ENCODE results near the gene CD44.
A peak's percentile ranks its signal among the peaks of the same experiment; 100 is the strongest.

CD44 gene

GRCh38 chr11:35267504-35267903 lies 128.5 kb downstream of the CD44 start:
- no peak for DNase-seq

DNA sequence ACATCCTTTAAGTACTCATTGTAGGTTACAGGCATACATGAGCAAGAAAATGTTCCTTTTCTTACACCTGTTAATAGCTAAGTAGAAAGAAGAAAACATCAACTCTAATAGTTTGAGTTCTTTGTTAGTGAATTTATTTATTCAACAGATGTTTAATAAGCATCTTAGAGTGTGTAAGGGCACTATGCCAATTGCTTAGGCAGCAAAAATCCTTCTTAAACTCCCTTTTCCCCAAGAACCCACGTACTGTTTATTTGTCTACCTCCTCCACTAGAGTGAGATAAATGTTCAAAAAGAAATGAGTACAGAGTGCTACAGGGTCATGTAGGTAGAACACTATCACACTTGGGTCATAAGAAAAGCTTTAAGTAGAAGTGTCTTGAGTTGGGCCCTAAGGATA lies 131.4 kb downstream of the CD44 start:
- DNase-seq = no peak

DNA sequence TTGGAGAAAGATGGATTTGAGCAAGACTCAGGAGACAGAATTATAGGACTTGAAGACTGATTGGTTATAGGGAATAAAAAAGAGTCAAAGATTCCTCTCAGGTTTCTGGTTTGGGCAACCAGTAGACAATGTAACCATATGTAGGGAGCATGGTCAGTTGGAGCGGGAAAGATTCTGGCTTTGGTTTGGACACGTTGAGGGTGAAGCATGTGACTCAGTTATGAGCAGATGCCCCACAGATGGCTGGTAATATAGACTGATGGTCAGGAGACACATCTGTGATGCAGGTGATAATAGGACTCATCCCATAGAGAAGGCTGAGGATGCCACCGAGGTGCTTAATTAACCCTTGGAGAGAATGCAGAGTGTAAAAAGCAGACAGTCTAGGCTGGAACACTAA lies 132.1 kb downstream of the CD44 start:
- DNase-seq = no peak

DNA sequence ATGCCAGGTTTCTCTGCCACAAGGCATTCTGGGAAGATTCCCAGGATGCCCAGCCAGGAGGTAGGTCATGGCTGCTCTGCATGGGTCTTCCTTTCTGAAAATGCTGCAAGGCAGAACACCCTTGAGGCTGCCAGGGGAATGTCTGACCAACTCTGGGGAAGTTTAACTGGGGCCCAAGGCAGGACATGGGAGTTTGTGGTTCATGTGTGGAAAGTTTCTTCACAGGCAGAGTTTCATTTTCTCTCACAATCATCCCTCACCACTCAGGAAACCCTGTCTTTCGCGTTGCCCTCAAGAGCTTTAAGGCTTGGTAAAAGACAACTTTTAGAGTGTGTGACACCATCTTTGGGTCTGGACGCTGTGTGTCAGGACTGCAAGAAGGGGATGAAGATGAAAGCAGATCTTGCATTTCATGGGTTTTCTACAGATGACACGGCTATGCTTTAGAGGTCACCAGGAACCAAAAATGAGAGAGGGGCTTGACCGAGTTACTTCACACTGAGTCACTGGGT lies 133.5 kb downstream of the CD44 start:
- DNase-seq = peak; percentile 57 to 62

GRCh38 chr11:35274909-35275785 lies 136.2 kb downstream of the CD44 start:
- DNase-seq = peak in 1 of 2 donors; percentile 25

- no peak for DNase-seq
These were observed 136.8 kb downstream of the CD44 start for GRCh38 chr11:35275786-35276170.

DNA sequence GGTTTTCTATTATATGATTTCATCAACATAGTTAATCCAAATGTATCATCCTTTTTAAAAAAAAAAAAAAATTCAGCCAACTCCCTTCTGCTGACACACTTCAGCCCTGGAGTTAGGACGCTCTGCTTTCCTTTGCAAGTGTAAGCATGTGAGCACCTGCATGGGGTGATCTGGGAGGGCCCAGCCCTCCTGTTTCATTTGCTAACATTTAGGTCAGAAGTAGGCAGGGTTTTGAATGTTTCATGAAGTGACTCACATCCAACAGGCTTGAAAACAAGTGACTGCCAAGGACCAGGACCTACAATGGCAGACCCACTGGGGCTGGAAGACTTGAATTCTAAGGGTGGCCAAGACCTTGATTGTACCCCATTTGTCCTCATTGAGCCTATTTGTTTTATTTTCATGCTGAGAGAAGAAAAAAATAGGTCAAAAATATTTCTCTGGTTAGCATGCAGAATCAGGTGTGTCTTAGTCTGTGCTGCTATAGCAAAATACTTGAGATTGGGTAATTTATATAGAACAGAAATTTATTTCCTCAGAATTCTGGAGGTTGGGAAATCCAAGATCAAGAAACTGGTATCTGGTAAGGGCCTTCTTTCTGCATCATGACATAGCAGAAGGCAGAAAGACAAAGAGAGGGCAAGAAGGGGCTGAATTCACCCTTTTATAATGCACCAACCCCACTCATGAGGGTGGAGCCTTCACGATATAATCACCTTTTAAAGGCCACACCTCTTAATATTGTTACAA lies 137.6 kb downstream of the CD44 start:
- peak in 1 of 2 donors; percentile 43 for DNase-seq

- DNase-seq = no peak
These were observed 138.9 kb downstream of the CD44 start for GRCh38 chr11:35277827-35278226.

DNA sequence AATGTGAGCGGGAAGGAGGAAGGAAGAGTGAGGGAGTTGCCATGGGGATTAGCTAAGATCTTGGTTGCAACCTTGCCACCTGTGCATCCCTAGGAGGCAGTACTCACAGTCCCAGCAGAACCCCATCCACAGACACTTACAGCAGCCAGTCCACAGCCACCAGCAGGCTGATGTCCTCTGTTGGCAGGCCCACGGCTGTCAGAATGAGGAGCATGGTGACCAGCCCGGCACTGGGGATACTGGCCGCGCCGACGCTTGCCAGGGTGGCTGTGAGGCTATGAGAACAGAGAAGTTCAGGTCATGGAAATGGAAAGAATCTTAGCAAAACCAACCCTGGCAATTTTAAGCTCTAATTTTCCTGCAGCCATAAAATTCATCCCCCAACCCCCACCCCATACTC lies 141.8 kb downstream of the CD44 start:
- no peak for DNase-seq

DNA sequence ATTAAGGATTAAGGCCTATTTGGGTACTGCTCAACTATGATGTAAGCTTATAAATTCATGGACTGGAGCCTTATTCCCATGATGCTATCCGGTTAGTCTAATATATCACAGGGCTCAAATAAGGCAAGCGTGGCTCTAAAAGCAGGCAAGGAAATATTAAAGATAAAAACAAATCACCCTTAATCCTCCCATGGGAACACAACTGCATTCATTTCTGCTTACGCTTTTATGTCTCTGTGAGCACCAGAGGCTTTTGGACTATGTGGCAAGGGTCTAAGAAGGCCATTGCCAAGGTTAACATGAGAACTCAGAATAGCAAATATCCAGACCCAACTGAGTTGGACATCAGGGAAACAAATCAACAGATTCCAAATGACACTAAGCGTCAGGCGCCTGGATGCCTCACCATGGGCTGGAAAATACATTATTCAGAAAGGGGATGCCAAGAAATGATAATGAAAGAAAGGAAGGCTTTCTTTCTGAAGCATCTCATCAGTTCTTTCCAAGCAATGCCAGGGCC lies 142.3 kb downstream of the CD44 start:
- no peak for DNase-seq
